NT2/D1 (cell line): ENCODE measurements around the gene OR10D3.

Experiments used
- YY1 ChIP-seq: IDR thresholded peaks from 2 replicates; pipeline ENCODE4 v1.6.1; 2011; ENCODE audit not compliant: insufficient read length, insufficient read depth
- ZNF274 ChIP-seq: IDR thresholded peaks from 2 replicates; pipeline ENCODE4 v1.6.1; 2011; ENCODE audit warnings: mild to moderate bottlenecking, low read depth, low read length

DNA sequence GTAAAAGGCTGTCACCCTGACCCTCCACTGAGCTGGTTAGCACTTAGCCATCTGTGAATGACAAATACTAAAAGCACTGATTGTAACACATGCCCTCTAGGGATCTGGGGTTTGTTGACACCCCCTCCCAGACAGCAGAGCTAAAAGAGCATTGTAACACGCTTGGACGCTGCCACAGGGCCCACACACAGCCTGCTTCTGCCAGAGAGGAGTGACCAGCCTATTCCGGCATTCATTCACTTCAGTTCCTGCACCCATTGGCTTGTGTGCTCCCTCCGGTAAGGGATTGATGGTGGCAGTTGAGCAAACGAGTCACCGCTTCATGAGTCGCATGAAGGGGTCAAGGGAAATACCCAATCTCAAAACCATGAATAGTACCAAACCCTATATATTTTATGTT lies 15.8 kb downstream of the OR10D3 start:
- TF ChIP-seq ZNF274 (no peak), YY1 (no peak)
